G401 (cell line): Measurements from ENCODE around the gene SYF2. TPM values are rescaled to one million over a fixed set of nuclear protein-coding genes. Genes with fewer than 3 reads are reported as not detected.
A peak's percentile ranks its signal among the peaks of the same experiment; 100 is the strongest.
"Not testable (repeated sequence)": the region's sequence is repeated elsewhere in the genome, so short reads cannot be mapped to it uniquely, and the experiment has no call there.

Experiments used
- DNase-seq: peaks from one replicate; pipeline ENCODE4 v3.0.0-alpha.2; 2015; ENCODE audit warnings: low spot score
- in situ Hi-C: cut with HindIII; loops from 2 replicates; pipeline ENCODE4 v1.10.0; 2016; ENCODE audit warnings: low sequenced_read_pairs, mixed read lengths
- total RNA-seq: library from RNA; depleted of rRNA; stranded (reverse); fragments of >200 nt; shearing (Covaris generic); gene quantifications from 2 replicates; pipeline ENCODE4 v1.2.3, GENCODE V29; 2014; rRNA removed

The SYF2 gene
- 52.2 and 65.8 TPM in 2 replicates for total RNA-seq

DNA sequence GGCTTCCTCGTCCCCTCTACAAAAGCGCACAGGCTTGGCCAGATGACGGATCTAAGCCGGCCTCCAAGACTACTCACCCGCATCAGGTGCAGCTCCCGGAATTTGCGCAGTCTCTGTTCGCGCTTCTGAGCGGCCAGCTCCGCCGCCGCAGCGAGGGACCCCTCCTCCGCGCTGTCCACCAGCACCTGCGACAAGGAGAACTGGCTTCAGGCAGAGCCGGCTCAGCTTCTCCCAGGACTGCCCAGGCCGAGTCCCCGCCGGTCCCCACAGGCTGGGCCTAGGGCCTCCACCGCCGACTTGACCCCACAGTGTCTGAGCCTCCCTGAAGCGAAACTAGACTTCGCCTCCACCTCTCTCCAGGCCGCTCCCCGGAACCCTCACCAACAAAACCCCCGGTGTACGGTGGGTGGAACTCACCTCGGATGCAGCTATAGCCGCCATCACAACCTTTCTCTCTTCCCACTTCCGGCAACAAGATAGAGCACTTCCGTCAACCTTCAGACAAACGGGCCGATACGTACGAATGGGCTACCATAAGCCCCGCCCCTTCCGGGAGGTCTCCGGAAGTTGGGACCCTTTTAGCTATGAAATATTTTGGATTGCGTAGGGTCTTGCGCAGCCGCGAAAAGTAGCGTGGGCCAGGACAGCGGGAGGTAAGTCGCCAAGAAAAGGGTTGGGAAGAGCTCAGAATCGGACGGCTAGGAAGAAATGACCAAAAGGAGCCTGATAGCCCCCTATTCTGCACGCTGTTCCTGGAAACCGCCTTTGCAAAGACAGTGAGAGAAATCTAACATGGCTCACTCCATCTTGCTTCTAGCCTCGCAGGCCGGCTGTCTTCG, at the start of gene SYF2:
Gene SYF2 (minus strand): TSS at position 476 of the 839 bp plus-strand sequence. CDS start 35 bp downstream, at position 441.
- in situ Hi-C loops, result no loop called here
- DNase-seq, result peak; percentile 98

DNA sequence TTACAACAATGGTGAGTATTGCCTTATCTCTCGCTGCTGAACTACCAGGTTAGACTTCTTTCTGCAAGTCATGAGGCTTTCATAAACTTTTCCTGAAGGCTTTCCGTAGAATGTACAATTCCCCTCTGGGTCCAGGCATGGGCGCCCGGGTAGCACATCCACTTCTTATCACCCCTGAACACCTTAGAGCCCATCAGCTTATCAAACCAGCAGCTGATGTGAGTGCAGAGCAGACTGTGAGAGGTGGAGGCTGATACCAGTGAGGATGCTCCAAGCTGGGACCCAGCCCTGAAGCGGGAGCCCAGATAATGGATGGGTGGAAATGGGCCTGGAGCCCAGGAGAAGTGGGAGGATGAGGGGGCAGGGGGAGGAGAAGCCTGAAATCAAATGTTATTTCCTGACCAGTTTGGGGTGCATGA, 47.4 kb upstream of the SYF2 start:
- DNase-seq, in situ Hi-C loops: not testable (repeated sequence)

DNA sequence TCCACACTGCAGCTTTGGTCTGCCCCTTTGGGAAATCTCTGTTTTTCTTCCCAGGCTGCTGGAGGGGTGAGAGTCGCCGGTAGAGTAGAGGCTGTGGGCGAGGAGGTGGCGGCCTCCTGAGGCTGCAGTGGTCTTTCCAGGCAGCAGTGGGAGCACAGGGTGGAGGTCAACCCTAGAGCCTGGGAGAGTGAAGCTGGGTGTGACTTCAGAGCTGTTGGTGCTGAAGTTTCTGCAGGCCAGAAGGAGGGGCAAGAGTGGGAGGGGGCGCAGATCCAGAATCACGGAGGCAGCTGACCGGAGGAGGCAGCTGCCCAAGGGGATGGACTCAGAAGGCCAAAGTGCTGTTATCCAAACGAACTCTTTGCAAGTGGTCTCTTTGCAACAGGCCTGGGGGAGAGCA, 46.5 kb upstream of the SYF2 start:
- in situ Hi-C loops, DNase-seq: not testable (repeated sequence)

DNA sequence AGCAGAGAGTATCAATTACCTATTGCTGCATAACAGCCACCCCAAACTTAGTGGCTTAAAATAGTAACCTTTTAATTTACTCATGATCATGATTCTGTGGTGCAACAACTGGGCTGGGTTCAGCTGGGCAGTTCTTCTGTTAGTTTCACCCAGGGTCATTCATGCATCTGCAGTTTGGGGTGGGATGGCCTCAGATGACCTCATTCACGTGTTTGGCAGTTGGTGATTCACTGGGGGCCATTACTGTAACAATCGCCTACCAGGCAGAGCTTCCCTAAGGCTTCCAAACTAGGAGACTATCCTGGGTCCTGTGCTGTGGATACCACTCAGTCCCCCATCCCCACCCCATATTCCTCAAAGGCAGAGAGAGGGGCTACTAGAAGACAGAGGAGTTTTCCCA, 46.1 kb upstream of the SYF2 start:
- in situ Hi-C loops, DNase-seq: not testable (repeated sequence)

DNA sequence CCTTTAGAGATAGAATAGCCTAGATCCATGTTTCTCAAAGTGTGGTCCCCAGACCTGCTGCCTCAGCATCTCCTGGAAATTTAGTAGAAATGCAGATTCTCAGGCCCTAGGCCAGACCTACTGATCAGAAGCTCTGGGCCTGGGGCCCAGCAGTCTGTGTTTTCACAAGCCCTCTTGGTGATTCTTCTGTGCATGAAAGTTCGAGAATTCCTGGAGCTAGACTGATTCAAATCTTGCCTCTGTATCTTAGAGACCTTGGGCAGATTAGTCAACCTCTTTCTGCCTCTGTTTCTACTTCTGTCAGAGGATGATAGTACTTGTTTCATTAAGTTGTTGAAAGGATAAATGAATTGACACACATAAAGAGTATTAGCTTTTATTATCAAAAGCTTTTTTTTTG, 45.0 kb upstream of the SYF2 start:
- in situ Hi-C loops, DNase-seq: not testable (repeated sequence)

DNA sequence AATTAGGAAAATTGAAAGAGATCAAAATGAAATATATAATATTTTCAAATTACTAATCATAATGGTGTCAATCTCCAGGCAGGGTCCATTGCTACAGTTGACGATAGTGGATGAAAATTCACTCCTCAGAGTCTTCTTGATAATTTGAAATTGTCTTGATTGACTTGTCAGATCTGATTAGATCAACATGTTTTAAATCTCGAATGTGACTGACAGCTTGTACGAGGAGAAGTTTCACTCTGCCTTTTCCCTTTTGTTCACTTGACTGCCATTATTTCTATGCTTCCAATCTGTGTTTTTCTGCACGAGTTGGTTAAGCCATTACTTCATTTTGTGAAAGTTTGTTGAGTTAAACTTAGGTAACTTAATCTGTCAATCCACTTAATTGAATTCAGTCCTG, 43.3 kb upstream of the SYF2 start:
- DNase-seq, in situ Hi-C loops: not testable (repeated sequence)

DNA sequence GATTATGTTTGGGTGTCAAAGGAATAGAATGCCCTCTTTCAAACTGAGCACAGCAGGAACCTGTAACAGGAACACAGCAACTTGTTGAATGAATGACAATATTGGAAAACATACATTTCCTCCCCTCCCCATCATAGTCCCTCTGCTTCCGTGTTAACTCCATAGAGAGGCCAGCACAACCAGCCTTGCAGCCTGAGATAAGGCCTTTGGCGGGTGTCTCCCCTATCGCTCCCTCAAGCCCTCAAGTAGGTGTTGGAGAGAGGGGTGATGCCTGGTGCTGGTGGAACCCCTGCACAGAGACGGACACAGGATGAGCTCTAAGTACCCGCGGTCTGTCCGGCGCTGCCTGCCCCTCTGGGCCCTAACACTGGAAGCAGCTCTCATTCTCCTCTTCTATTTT, 39.9 kb upstream of the SYF2 start, which contains the start of gene RHD:
Gene RHD (plus strand): TSS at position 272 of the 400 bp plus-strand sequence. CDS start 39 bp downstream, at position 311.
- DNase-seq, in situ Hi-C loops: not testable (repeated sequence)

DNA sequence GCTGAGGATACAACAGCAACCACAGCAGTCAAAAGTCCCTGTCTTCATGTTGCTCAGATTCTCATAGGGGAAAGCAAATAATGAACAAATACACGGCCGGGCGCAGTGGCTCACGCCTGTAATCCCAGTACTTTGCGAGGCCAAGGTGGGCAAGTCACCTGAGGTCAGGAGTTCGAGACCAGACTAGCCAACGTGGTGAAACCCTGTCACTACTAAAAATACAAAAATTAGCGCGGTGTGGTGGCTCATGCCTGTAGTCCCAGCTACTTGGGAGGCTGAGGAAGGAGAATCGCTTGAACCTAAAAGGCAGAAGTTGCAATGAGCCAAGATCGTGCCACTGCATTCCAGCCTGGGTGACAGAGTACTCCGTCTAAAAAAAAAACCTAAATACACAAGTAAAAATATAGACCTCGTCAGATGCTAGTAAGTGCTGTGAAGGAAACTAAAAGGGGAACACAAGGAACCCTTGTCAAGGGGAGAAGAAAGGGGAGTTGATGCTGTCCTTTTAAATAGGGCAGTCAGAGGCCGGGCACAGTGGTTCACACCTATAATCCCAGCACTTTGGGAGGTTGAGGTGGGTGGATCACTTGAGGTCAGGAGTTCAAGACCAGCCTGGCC, 36.0 kb upstream of the SYF2 start:
- in situ Hi-C loops, DNase-seq: not testable (repeated sequence)

DNA sequence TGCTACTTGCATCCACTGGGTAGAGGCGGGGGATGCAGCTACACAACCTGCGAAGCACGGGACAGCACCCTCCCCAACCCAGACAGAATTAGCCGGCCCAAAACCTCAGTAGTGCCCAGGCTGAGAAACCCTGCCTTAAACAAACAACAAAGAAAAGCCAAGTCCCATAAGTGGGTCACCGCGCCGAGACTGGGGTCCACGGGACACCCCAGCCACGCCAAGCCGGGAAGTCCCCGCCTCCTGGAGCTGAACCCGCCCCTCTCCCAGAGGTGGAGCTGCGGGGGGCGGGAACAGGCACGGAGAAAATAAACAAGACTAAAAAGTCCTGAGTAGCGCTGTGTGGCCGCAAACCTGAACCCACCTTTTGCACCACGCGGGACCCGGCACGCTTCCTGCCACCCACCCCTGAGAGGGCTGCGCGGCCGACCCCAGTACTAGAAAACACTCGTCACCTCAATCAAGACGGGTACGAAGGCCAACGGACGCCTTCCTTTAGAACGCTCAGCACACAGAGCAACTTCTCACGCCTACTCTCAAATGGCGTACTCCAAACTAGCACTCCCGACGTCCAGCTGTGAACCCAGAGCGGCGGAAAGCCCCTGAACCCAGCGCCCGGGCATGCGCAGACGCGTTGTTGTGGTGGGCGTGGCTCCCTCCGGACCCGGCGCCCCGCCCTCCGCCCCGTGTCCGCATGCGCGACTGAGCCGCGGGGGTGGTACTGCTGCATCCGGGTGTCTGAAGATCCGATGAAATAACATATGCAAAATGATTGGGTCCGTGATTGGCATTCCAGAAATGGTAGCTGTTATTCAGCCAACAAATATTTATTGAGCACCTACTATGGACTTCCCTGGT, 35.2 kb upstream of the SYF2 start:
- in situ Hi-C loops, result not testable (repeated sequence)
- peak; percentile 63 for DNase-seq

DNA sequence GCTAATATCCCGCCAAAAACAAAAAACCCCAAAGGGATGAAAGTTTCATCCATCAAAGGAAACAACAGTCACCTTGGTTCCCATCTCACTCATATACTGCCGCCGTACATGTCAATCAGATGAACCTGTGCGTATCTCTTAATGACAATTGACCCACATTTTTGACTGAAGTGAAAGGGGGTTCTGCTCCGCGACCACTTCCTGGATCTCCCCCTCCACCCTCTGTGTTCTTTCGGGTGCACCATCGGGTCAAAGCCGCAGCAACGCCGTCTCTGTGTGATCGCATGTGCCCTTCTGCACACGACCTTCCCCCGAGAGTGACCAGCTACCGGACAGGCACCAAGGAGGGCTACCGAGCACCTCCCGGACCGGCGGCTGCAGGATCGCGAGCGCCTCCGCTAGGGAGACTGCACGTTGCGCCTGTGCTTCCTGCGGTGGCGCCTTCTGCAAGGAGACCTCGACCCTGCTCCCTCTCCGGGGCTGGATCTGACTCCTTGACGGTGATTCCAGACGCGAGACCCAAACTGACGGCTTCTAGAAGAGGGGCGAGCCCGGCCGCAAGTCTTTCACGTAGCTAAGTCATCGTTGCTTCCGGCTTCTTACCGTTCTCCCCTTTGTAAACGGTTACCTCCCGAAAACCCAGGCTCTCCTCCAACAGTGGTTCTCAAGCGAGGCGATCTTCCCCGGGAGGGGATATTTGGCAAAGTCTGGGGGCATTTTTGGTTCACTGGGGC, 34.4 kb upstream of the SYF2 start:
- DNase-seq, in situ Hi-C loops: not testable (repeated sequence)

DNA sequence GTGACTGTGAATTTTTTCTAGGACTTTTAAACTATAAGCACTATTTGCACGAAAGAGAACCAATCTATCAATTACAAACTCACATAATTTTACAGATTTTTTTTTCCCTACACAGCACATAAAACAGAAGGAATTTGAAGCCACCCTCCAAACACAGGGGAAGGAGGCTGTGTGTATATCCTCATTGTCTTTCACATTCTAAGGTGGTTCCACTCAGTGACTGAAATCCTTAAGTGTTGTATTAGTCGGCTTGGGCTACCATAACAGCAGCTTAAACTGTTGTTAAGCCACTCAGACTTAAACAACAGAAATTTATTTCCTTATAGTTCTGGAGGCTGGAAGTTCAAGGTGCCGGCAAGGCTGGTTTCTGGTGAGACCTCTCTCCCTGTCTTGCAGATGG, 28.0 kb upstream of the SYF2 start:
- in situ Hi-C loops, result not testable (repeated sequence)

DNA sequence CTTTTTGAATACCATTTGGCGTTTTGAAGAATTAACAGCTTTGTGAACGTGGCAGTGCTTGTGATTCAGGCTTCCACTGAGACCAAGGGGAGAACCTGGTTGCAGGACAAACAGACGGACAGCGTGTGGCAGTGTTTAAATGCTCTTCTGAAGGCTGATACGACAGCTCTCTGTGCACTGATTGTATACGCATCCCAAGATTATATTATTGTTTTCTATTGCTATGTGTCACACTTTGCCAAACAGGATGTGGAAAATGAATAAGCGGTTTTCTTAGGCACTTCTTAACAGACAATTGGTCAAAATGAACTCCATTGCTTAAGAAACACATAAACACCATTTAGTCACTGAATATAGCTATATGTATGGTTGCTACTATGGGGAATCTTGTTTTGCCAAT, 27.5 kb upstream of the SYF2 start:
- in situ Hi-C loops, DNase-seq: not testable (repeated sequence)

More for the DNA sequence above, 28.0 kb upstream of the SYF2 start:
- DNase-seq, result not testable (repeated sequence)

DNA sequence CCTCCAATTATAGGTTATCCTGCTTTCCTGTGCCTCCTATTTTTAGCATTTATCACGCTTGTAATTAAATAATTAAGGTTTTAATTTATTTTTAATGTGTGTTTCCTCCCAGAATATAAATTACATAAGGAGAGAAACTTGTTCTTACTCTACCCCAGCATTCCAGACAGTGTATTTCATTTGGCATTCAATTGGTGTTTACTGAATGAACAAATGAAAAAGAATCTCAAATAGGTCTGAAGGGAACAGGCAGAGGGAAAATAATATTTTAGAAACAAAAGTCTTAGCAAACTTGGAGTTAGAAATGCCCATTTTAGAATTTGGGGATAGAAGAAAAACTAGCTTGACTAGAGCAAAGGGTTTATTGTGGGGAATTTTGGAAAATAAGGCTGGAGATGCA, 24.9 kb upstream of the SYF2 start:
- in situ Hi-C loops, result no loop called here
- DNase-seq, result no peak

DNA sequence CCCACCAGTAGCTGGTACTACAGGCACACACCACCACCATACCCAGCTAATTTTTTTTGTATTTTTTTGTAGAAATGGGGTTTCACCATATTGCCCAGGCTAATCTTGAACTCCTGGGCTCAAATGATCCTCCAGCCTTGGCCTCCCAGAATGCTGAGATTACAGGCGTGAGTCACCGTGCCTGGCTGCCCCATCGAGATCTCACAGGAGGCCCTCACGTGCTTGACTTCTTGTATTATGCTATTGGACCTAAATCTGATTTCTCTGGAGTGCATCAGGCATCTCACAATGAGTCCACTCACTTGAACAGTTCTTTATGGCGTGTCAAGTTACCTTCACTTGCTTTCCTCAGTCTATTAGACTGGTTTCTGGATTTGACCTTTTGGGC, 24.3 kb upstream of the SYF2 start:
- in situ Hi-C loops, result no loop called here
- DNase-seq, result no peak

DNA sequence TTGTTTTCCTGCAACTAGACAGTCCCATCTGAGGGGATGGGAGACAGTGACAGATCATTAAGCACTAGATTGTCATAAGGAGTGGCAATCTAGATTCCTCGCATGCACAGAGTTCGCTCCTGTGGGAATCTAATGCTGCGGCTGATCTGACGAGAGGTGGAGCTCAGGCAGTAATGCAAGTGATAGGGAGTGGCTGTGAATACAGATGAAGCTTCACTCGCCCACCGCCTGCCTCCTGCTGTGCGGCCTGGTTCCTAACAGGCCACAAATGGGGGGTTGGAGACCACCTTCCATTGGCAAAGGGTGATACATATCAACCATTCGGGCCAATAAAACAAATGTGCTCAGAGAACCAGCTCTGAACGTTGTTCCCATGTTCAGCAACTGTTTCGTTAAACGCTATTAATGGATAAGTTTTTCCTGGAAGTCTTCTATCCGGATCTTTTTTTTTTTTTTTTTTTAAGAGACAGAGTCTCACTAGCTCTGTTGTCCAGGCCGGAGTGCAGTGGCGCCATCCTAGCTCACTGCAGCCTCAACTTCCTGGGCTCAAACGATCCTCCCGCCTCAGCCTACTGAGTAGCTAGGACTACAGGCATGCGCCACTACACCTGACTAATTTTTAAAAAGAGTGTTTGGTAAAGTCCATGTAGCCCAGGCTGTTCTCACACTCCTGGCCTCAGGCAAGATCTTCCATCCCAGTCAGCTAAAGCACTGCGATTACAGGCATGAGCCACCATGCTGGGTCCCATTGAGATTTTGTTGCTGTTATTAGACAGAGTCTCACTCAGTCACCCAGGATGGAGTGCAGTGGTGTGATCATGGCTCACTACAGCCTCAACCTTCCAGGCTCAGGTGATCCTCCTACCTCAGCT, 23.6 kb upstream of the SYF2 start:
- in situ Hi-C loops, result no loop called here
- no peak for DNase-seq

DNA sequence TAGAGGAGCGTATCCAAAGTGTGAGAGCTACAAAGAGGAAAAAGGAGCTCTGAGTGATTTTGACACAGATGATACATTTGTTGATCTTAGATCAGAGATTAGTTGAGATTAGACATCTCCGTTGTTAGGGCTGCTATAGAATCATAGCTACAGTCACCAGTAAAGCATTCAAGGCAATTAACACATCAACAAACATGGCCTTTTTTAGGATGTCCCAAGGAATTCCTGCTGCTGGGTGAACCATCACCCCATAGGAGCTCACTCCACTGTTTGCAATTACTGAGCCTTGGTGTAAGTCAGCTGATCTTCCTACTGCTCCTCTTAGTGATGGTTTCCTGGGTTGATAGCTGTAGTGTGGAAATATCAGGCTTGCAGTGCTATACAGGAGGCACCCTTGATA, 21.6 kb upstream of the SYF2 start:
- no peak for DNase-seq
- in situ Hi-C loops, result no loop called here

DNA sequence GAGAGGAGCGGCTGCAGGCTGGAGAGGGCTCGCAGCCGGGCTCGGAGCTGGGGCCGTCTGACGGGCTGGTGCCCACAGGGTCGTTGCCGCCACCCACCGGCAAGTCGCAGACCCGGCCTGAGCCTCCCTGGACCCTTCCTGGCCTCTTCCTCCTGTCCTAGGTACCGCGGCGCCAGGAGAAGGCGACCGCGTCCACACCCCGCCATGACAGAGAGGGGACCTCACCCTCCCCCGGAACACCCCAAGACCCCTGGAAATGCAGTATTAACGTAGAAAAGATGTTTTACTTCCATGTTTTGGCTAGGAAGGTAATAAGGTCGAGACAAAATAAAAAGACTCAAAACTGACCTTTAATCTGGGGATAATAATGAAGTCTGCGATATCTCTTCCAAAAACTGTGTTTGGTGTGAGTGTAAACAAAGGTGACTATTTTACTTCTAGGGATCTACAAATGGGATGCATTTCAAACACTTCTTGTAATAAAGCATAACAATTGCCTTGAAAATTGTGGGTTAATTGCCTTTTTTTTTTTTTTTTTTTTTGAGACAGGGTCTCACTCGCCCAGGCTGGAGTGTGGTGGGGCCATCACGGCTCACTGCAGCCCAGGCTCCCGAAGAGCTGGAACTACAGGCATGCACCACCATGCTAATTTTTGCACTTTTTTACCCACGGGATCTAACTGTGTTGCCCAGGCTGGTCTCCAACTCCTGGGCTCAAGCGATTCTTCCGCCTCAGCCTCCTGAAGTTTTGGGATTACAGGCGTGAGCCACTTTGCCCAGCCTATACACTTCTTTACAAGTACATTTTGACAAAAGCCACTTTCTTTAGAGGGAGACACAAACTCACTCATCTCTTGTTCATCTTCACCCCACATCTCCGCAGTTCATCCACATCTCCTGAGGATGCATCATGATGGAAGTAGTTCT, 15.8 kb upstream of the SYF2 start:
- in situ Hi-C loops, result no loop called here
- no peak for DNase-seq
